HK-2 (cell line): ENCODE data around the gene OTOGL.
"Not testable (repeated sequence)": the region's sequence is repeated elsewhere in the genome, so short reads cannot be mapped to it uniquely, and the experiment has no call there.

Experiments
- DNase-seq: peaks from one replicate; pipeline ENCODE4 v3.0.0-alpha.2; 2018; ENCODE audit not compliant: unreplicated experiment

The OTOGL gene

DNA sequence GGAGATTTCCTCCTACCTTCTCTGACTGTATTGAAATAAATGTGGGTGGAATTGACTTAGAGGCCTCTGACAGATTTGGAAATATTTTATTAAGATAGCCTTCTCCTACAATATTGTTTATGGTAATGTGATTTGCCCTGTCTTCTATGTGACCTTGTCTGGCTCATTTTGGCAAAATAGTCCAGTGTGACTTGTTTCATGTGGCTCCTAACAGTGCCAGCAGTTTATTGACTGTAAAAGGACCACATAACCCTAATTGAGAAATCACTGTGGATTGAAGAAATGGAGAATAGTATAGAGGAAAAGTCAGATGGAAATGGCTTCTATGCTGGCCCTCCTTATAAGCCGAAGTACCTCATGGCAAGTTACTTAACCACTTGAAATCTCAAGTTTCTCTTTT, 173.8 kb downstream of the OTOGL start:
- DNase-seq = no peak

DNA sequence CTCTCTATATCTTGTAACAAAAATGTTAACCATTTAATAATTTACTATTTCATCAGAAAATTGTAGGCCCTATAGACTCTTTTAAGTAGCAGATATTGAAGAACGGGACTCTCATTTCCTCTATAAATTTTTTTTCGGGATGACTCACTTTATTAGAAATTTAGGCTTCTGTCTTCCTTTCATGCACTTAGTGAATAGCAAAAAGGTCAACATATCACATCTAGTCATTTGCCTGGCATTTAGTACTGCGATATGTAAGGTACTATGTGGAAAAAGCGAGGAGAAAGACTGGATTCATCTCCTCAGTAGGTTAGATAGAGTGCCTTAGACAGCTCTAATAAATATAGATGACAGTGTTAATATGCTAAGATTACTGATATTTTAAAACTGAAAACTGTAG, 178.4 kb downstream of the OTOGL start:
- no peak for DNase-seq

DNA sequence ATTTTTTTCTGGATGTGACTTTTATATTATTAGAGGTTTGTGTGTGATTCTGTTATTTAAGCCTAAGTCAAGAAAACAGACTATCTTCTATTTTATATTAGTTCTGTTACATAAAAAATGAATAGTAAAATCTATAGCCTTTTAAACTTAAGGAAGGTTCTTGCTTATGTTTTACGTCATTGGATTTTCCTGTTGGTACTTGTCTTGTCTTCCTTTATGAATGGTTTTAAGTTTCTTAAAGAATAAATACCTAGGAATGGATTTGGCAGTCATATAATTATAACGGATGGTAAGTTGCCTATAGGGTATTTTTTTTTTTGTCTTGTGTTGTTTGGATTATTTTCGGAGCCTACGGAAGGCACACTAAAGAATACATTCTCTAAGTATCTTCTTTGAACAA, 182.9 kb downstream of the OTOGL start:
- no peak for DNase-seq

DNA sequence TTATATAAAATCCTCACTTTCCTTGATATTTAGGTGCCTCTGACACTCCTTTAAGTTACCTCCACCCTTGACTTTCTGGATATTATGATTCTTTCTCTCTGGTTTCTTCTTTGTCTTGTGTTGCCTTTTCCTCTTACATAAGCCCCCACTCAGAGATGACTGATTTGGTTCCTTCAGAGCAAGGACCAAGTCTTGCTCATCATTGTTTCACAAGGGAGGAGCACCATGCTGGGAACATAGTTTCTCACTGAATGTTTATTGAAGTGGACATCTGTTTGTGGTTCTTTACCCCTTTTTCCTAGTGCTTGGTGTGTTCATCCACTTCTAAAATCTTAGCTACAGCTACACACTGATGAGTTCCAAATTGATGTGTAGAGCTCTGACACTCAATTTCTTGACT, 183.4 kb downstream of the OTOGL start:
- no peak for DNase-seq

- DNase-seq = no peak
Measured at GRCh38 chr12:80291108-80291754, 191.9 kb downstream of the OTOGL start.

DNA sequence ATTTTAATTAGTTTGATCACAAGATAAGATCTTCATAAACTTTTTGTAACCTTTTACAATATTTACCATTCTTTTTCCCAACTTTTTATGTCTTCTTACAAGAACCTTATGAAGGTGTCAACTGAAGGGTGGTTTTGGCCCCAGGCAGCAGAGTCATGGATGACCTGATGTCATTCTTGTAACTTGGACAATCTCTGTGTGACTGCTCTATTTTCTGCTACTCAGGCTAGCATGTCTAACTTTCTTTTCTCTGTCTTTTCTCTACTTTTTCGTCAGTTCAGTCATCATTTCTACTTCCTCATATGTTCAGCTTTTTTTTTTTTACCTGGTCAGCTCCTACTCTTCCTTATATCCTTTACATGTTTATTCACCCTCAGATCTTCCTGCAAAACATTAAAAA, 194.0 kb downstream of the OTOGL start:
- no peak for DNase-seq

DNA sequence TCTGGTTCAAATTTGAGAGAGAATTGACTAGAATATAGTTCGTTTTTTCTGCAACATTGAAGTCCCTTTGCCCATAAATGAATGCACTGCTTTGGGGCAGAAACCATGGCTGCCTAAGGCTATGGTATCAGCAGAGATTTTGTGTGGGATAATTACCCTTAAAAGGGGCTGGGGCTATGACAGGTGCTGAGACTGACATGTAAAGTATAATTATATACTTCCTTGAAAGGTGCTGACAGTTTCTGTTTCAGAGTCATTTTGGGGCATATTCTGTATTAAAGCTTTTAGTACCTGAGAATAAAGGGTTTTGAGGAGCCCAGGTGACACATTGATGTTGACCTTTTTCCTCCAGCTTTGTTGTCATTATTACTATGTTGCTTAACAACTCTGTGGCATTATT, 194.4 kb downstream of the OTOGL start:
- DNase-seq = no peak

DNA sequence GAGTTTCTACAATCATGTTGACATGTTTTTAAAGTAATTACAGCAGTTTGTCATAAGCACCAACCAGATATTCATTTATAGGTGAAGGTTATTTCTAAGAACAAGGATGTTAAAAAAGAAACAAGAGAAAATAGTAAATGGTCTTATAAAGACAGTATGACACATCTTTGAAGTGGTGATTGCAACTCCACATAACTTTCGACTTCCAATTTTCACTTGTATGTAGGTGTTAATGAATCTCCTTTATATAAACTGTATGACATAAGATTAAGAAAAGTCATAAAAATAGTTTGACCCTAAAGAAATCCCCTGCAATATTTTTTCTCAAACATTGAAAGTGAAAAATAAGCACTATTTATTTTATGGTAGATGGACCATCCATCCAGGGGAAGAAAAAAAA, 199.9 kb downstream of the OTOGL start:
- no peak for DNase-seq

DNA sequence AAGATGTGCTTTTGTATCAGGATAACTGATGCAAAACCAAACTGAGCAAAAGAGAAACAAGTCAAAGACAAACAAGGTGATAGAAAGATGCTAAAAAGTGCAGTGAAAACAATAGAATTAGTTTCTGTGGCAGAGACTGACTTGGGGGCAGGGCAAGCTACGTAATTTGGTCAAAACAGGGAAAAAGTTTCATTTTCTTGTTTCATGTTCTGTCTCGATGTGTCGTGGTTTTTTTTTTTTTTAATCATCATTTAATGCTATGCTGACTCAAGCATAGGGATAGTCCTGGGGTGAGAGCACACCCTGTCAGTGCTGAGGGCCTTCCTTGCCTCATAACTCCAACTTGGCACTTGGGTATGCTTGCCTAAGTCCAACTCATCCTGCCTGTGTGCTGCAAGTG, 200.6 kb downstream of the OTOGL start:
- DNase-seq = no peak

DNA sequence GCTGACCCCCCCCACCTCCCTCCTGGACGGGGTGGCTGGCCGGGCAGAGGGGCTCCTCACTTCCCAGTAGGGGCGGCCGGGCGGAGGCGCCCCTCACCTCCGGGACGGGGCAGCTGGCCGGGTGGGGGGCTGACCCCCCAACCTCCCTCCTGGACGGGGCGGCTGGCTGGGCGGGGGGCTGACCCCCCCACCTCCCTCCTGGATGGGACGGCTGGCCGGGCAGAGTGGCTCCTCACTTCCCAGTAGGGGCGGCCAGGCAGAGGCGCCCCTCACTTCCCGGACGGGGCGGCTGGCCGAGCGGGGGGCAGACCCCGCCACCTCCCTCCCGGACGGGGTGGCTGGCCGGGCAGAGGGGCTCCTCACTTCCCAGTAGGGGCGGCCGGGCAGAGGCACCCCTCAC, 208.1 kb downstream of the OTOGL start:
- not testable (repeated sequence) for DNase-seq

DNA sequence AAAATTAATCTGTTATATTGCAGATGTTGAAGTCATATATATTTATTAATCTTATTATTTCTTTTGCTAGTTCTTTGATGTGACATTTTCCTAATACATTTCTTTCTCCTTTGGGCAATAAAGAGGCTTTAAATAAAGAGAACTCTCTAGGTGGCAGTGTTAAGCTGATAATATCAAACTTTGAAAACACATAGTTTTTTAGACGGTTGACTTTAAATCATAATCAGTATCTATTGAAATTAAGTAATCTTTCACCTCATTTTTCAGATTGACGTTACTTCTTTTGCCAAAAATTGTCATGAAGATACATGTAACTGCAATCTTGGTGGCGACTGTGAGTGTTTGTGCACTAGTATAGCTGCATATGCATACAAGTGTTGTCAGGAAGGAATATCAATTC, 213.9 kb downstream of the OTOGL start:
- no peak for DNase-seq

GRCh38 chr12:80314741-80315140, 215.4 kb downstream of the OTOGL start:
- DNase-seq = no peak

- no peak for DNase-seq
Measured at GRCh38 chr12:80316222-80316621, 216.9 kb downstream of the OTOGL start.

DNA sequence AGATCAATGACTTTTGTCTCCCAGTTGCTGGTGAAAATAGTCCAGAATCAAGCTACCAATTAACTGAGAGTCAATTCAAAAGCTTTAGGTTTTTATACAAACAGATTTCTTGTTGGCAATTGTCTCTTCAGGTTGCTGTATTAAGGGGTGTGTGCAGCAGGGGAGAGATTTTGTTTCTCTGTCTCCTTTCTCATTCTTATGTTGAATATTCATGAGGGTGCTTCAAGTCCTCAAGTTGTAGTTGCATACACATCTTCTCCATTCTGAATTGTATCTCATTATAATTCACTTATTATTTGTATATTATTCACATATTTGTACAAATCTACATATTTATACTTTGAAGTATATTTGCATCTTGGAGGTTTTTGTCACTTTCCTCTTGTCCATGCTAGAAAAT, 218.0 kb downstream of the OTOGL start:
- no peak for DNase-seq

DNA sequence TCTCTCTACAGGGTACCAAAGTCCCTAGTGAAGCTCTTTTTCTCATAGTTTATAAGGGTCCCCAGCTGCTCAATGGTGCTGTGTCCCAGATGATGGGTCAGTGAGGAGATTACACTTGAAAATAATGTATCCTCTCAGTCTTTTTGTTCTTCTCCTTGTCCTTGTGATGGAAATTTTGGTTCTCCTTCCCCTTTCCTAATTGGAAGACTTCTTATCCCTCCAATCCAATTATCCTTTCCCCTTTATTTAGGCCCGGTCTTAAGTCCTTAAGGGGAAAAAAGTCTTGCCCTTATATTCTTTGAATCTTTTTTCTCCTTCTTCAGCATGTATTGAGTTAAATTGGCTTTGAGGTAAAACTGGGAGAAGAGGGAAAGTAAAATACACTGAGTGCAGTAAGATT, 218.6 kb downstream of the OTOGL start:
- DNase-seq = no peak

GRCh38 chr12:80320121-80320678, 220.9 kb downstream of the OTOGL start:
- no peak for DNase-seq

DNA sequence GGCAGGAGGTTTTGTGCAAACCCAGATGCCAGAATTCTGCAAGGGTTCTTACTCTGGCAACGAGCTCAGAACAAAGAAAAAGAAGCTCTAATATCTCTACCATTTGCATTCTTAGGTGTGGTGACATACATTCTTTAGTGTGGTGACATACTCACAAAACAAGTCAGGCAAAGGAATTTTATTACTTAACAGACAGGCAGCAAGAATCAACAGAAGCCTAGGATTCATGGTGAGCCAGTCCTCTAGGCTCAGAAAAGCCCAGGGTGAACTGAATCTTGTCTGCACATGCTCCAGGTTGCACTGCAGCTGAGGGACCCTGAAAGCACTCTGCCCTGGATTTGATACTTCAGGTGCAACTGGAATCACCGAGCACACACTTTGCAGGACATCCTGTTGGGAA, 222.3 kb downstream of the OTOGL start:
- no peak for DNase-seq

- no peak for DNase-seq
Measured at GRCh38 chr12:80325167-80325959, 226.0 kb downstream of the OTOGL start.

DNA sequence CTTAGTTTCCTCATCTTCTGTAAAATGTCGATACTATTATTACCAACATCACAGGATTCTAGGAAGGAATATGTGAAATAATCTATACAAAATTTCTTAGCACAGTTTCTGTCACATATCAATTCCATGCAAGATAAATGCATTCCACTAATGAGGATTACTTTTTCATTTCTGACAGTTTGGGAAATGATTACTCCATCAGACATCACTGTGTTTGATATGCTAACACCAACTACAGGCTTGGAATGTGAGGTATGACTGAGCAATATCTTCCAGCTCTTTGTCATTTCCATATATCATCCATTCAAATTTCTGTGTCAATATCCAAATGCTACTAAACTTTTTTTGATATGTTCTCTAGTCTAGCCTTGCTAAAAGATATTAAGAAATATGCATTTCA, 233.5 kb downstream of the OTOGL start:
- no peak for DNase-seq

GRCh38 chr12:80352474-80352873, 253.1 kb downstream of the OTOGL start:
- DNase-seq = no peak

DNA sequence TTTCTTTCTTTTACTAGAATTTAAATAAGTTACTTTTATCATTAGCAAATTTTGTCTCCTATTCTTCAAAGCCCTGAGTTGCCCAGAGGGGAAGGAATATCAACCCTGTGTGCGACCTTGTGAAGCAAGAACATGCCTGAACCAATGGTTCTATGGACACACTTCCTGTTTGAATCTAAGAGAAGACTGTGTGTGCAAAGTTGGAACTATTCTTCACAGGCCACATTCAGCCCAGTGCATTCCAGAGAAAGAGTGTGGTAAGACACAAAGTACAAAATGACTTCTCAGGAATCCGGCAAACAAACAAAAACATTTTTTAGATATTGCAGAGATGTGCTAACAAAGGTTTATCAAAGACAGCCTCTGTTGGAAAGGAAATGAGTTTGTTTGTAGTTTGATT, 253.9 kb downstream of the OTOGL start:
- DNase-seq = no peak

DNA sequence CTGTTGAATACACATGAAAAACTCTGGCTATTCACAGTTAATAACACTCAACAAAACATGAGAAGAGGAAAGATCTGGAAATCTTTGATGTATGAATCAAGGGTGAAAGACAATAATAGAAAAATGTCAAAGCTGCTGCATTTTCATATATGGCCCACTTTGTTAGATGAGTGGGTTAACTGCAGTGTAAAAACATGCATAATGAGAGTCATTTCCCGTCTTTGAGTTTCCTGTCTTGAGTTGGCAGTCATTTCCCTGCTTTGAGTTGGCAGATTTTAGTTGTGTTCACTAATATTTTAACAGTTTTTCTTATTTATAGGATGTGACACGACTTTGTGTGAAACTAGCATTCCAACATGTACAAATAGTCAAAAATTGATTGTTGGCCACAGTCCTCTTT, 256.8 kb downstream of the OTOGL start:
- no peak for DNase-seq

DNA sequence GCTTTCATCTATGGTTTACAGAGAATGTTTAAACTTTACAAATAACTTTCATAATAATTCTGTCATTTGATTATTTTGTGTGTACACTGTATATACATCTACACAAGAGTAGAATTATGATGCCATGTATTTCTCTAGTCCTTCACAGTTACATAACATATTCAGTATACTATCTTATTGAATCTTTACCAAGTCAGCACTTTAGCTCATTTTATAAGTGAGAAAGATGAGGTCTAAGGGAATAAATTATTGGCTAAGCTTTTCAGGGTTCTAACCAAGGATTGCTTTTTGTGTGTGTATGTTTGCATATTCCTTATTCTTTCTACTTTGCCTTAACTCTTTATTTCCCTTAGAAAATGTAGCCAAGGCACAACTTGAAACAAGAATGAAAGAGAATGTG, 260.4 kb downstream of the OTOGL start:
- DNase-seq = no peak
